ENCODE measurements around the gene ZNF41. TPM values are rescaled to one million over a fixed set of nuclear protein-coding genes. Genes with fewer than 3 reads are reported as not detected.

The ZNF41 gene
- total and polyA plus RNA-seq, 2 of the 8 experiments (the other 6 are each of a cell fraction or from before 2014, with no cell fraction given) = 1.8 to 5.3 TPM

- Histone ChIP-seq H3K4me3 (ENCODE audit: extremely low read depth in 1 of 4, insufficient read depth in 2 of 4, low read depth in 3 of 4, low read length in 4 of 4) (no peak overlapping the region), H3K4me1 (replicated peaks in 1 of 4; ENCODE audit: control insufficient read depth in 3 of 4, insufficient read depth in 4 of 4, low read length in 3 of 4) (no peaks in the 10 kb centered on the region), H3K14ac (ENCODE audit: insufficient read length) (no peak overlapping the region), H3K23ac (ENCODE audit: insufficient read length) (no peak overlapping the region), H4K8ac (ENCODE audit: extremely low read depth, insufficient read depth, low read length) (no peak overlapping the region), H3K4me2 (ENCODE audit: insufficient read depth in 1 of 2, low read depth in 2 of 2, low read length in 2 of 2) (no peak overlapping the region), H3K9me3 (ENCODE audit: insufficient read depth in 2 of 2, low read depth in 1 of 2, low read length in 1 of 2) (no peaks in the 10 kb centered on the region), H2BK12ac (ENCODE audit: low read depth, low read length) (no peak overlapping the region), H3K4ac (replicated peaks; ENCODE audit: insufficient read length, low read depth, low read length) (no peak overlapping the region), H4K5ac (ENCODE audit: insufficient read length, low read depth, low read length) (no peak overlapping the region), H3K79me1 (ENCODE audit: low read depth, low read length) (no peaks in the 10 kb centered on the region), H4K20me1 (replicated peaks in 1 of 2; ENCODE audit: control insufficient read depth in 1 of 2, insufficient read depth in 2 of 2, low read length in 2 of 2) (no peaks in the 10 kb centered on the region), H4K91ac (replicated peaks; ENCODE audit: insufficient read length, low read length) (no peak overlapping the region), H3K9ac (replicated peaks in 1 of 4; ENCODE audit: extremely low read depth in 1 of 4, low read depth in 3 of 4, low read length in 3 of 4) (no peak overlapping the region), H3K23me2 (ENCODE audit: low read depth, low read length) (no peaks in the 10 kb centered on the region), H3K27me3 (replicated peaks in 1 of 4; ENCODE audit: control insufficient read depth in 3 of 4, extremely low read depth in 1 of 4, insufficient read depth in 3 of 4, low read length in 3 of 4) (no peaks in the 10 kb centered on the region), H2BK5ac (ENCODE audit: low read depth, low read length) (no peak overlapping the region), H3K18ac (ENCODE audit: extremely low read depth, low read length) (no peak overlapping the region), H3K27ac (ENCODE audit: low read depth, low read length) (no peak overlapping the region), H3K36me3 (ENCODE audit: control insufficient read depth in 2 of 4, insufficient read depth in 4 of 4, low read length in 3 of 4) (no peaks in the 10 kb centered on the region), H2AFZ (ENCODE audit: low read length) (no peak overlapping the region), H3K79me2 (ENCODE audit: control insufficient read depth in 1 of 2, insufficient read depth in 2 of 2, low read length in 2 of 2) (no peaks in the 10 kb centered on the region), H3K56ac (replicated peaks; ENCODE audit: insufficient read length, low read depth, low read length) (no peak overlapping the region), H2AK5ac (ENCODE audit: low read depth, low read length) (no peak overlapping the region), H2BK120ac (replicated peaks; ENCODE audit: low read depth, low read length) (no peak overlapping the region), H2BK15ac (ENCODE audit: low read length) (no peak overlapping the region), H2BK20ac (ENCODE audit: low read length) (no peak overlapping the region)
- ChIA-PET CTCF (ENCODE audit: partially characterized antibody) (no interaction called here), POLR2A (ENCODE audit: partially characterized antibody) (no interaction called here)
- no peak for DNase-seq (ENCODE audit: low read depth in 1 of 2, low spot score in 2 of 2)
- 89% methylated on average over 7 of the region's 8 CpGs; no CpG with 5 or more reads in 1 of the 2 experiments for WGBS, 2 experiments (ENCODE audit: extremely low coverage in 1 of 2, insufficient coverage in 1 of 2, insufficient read length in 1 of 2, insufficient replicate concordance in 2 of 2, low coverage in 1 of 2, low lambda C conversion rate in 2 of 2, missing lambda C conversion rate in 1 of 2)
- TF ChIP-seq SP1 (IDR thresholded peaks at IDR 0.05; ENCODE audit: low read depth, low read length) (no peak), SIRT6 (IDR thresholded peaks at IDR 0.05; ENCODE audit: low read length) (no peak), ATF2 (IDR thresholded peaks at IDR 0.05; ENCODE audit: low read length) (no peak), SUZ12 (IDR thresholded peaks at IDR 0.05; ENCODE audit: low read length) (no peak), RFX5 (IDR thresholded peaks at IDR 0.05; ENCODE audit: borderline replicate concordance, low read depth, low read length) (no peak), GTF2F1 (IDR thresholded peaks at IDR 0.05; ENCODE audit: borderline replicate concordance, low read depth, low read length) (no peak)
- FAIRE-seq = no peak
These were observed 46.5 kb upstream of the ZNF41 start for GRCh38 chrX:47529548-47529947.

All from H1 (cell line).